Mesothelial cell of epicardium (in vitro differentiated cells): ENCODE measurements around the gene PYGO2. TPM values are rescaled to one million over a fixed set of nuclear protein-coding genes. Genes with fewer than 3 reads are reported as not detected.
"Not testable (repeated sequence)": the region's sequence is repeated elsewhere in the genome, so short reads cannot be mapped to it uniquely, and the experiment has no call there.

Experiments used
- DNase-seq, 2 experiments: peaks; one replicate each; pipeline ENCODE4 v3.0.0; 2021; ENCODE audit warnings: low spot score in 2 of 2; ENCODE audit not compliant: unreplicated experiment in 2 of 2
- H3K27ac Mint-ChIP-seq: 2 replicates; pipeline ENCODE4 v1.8.0; 2021; ENCODE audit warnings: mixed read lengths
- H3K27me3 Mint-ChIP-seq: 2 replicates; pipeline ENCODE4 v1.8.0; 2021; ENCODE audit warnings: low read depth, mixed read lengths
- H3K36me3 Mint-ChIP-seq: 2 replicates; pipeline ENCODE4 v1.8.0; 2021; ENCODE audit warnings: mixed read lengths
- H3K4me1 Mint-ChIP-seq: 2 replicates; pipeline ENCODE4 v1.8.0; 2021; ENCODE audit warnings: mixed read lengths
- H3K4me3 Mint-ChIP-seq: 2 replicates; pipeline ENCODE4 v1.8.0; 2021; ENCODE audit warnings: mild to moderate bottlenecking, moderate library complexity, mixed read lengths
- H3K9me3 Mint-ChIP-seq: 2 replicates; pipeline ENCODE4 v1.8.0; 2021; ENCODE audit warnings: mixed read lengths
- microRNA-seq: library from miRNA; unstranded; fragments of <30 nt; microRNA quantifications from one replicate; pipeline ENCODE4 v1.2.0, GENCODE V29; 2021; ENCODE audit warnings: inconsistent platforms, mixed read lengths
- total RNA-seq: library from RNA; stranded (reverse); gene quantifications from 3 replicates; pipeline ENCODE4 v1.2.1, GENCODE V29; 2021
- TF ChIP-seq, protein P1 (sequence below): fragments of 200-600 bp; sonication (generic); IDR thresholded peaks from one replicate; pipeline ENCODE4 v1.5.0; 2021; ENCODE audit warnings: antibody characterized with exemption; ENCODE audit not compliant: unreplicated experiment

PYGO2 gene
- total RNA-seq, 1 donor from 2014 or later = 44.6 TPM

- no peaks in the 10 kb centered on the region for H3K27me3 Mint-ChIP-seq
- TF ChIP-seq, protein P1, sequence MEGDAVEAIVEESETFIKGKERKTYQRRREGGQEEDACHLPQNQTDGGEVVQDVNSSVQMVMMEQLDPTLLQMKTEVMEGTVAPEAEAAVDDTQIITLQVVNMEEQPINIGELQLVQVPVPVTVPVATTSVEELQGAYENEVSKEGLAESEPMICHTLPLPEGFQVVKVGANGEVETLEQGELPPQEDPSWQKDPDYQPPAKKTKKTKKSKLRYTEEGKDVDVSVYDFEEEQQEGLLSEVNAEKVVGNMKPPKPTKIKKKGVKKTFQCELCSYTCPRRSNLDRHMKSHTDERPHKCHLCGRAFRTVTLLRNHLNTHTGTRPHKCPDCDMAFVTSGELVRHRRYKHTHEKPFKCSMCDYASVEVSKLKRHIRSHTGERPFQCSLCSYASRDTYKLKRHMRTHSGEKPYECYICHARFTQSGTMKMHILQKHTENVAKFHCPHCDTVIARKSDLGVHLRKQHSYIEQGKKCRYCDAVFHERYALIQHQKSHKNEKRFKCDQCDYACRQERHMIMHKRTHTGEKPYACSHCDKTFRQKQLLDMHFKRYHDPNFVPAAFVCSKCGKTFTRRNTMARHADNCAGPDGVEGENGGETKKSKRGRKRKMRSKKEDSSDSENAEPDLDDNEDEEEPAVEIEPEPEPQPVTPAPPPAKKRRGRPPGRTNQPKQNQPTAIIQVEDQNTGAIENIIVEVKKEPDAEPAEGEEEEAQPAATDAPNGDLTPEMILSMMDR = no peak
- H3K4me1 Mint-ChIP-seq = no peaks in the 10 kb centered on the region
- no peak overlapping the region for H3K4me3 Mint-ChIP-seq
- H3K36me3 Mint-ChIP-seq = peaks cover 10% of the 10 kb centered on the region
- no peak for DNase-seq
- H3K27ac Mint-ChIP-seq = no peak overlapping the region
- H3K9me3 Mint-ChIP-seq = peaks cover 30% of the 10 kb centered on the region
Measured at GRCh38 chr1:154911691-154912550, 49.7 kb downstream of the PYGO2 start.

GRCh38 chr1:154910851-154911250 is 50.7 kb downstream of the PYGO2 start:
- Mint-ChIP-seq H3K4me1 (no peaks in the 10 kb centered on the region), H3K27ac (no peak overlapping the region), H3K9me3 (peaks cover 25% of the 10 kb centered on the region)

GRCh38 chr1:154908937-154909336 is 52.6 kb downstream of the PYGO2 start:
- H3K4me1 Mint-ChIP-seq = no peaks in the 10 kb centered on the region
- H3K27ac Mint-ChIP-seq = no peak overlapping the region
- H3K36me3 Mint-ChIP-seq = no peaks in the 10 kb centered on the region
- DNase-seq = no peak
- H3K4me3 Mint-ChIP-seq = no peak overlapping the region
- no peaks in the 10 kb centered on the region for H3K27me3 Mint-ChIP-seq
- H3K9me3 Mint-ChIP-seq = peaks cover 25% of the 10 kb centered on the region
- TF ChIP-seq, protein P1 = no peak

More at GRCh38 chr1:154910851-154911250, 50.7 kb downstream of the PYGO2 start:
- TF ChIP-seq, protein P1 = no peak
- DNase-seq = no peak
- H3K4me3 Mint-ChIP-seq = no peak overlapping the region
- H3K27me3 Mint-ChIP-seq = no peaks in the 10 kb centered on the region
- peaks cover 2% of the 10 kb centered on the region for H3K36me3 Mint-ChIP-seq

- H3K4me1 Mint-ChIP-seq, H3K27me3 Mint-ChIP-seq, H3K36me3 Mint-ChIP-seq, H3K4me3 Mint-ChIP-seq, DNase-seq, H3K27ac Mint-ChIP-seq: not testable (repeated sequence)
- H3K9me3 Mint-ChIP-seq = peaks cover 25% of the 10 kb centered on the region
Measured at GRCh38 chr1:154908129-154908528, 53.5 kb downstream of the PYGO2 start.

Small RNA genes within 50 kb of the gene (microRNA-seq; reads per million reads assigned to microRNA genes)
- not detected for gene MIR4258

Other genes with a start within 250 kb of the PYGO2 start
- 1.2 to 1.5 TPM (median 1.3 TPM) in 3 replicates for gene KCNN3, start 91.5 kb downstream of the PYGO2 start, total RNA-seq
- gene PMVK, start 25.1 kb downstream of the PYGO2 start, total RNA-seq = 19.7 to 21.2 TPM (median 20.5 TPM) in 3 replicates
- 53.8 to 56.2 TPM (median 56.2 TPM) in 3 replicates for gene PBXIP1, start 5.7 kb downstream of the PYGO2 start, total RNA-seq
- 115 to 132 TPM (median 117 TPM) in 3 replicates for gene SHC1, start 9.0 kb upstream of the PYGO2 start, total RNA-seq
- 64.0 to 70.9 TPM (median 68.2 TPM) in 3 replicates for gene CKS1B, start 12.9 kb upstream of the PYGO2 start, total RNA-seq
- gene FLAD1, start 21.6 kb upstream of the PYGO2 start, total RNA-seq = 46.8 to 49.6 TPM (median 48.3 TPM) in 3 replicates
- gene LENEP, start 31.8 kb upstream of the PYGO2 start, total RNA-seq = 0.49 to 1.3 TPM (median 0.87 TPM) in 3 replicates
- gene ZBTB7B, start 41.0 kb upstream of the PYGO2 start, total RNA-seq = 19.9 to 21.7 TPM (median 21.7 TPM) in 3 replicates
- gene DCST2, start 72.0 kb upstream of the PYGO2 start, total RNA-seq = 1.8 to 2.9 TPM (median 1.9 TPM) in 3 replicates
- 0.58 TPM in 1 of 3 replicates, not detected in the others for gene DCST1, start 72.0 kb upstream of the PYGO2 start, total RNA-seq
- 32.7 to 36.1 TPM (median 36.1 TPM) in 3 replicates for gene ADAM15, start 89.5 kb upstream of the PYGO2 start, total RNA-seq
- gene EFNA4, start 102.0 kb upstream of the PYGO2 start, total RNA-seq = 30.8 to 31.2 TPM (median 30.9 TPM) in 3 replicates
- gene EFNA3, start 117.1 kb upstream of the PYGO2 start, total RNA-seq = 14.6 to 17.8 TPM (median 15.4 TPM) in 3 replicates
- gene EFNA1, start 166.1 kb upstream of the PYGO2 start, total RNA-seq = 92.4 to 94.8 TPM (median 93.1 TPM) in 3 replicates
- gene SLC50A1, start 174.1 kb upstream of the PYGO2 start, total RNA-seq = 25.6 to 33.5 TPM (median 25.9 TPM) in 3 replicates
- gene DPM3, start 178.7 kb upstream of the PYGO2 start, total RNA-seq = 49.7 to 60.9 TPM (median 54.1 TPM) in 3 replicates
- gene KRTCAP2, start 211.5 kb upstream of the PYGO2 start, total RNA-seq = 120 to 143 TPM (median 123 TPM) in 3 replicates
- 5.7 to 6.6 TPM (median 6.3 TPM) in 3 replicates for gene TRIM46, start 212.1 kb upstream of the PYGO2 start, total RNA-seq
- 53.1 to 57.9 TPM (median 54.0 TPM) in 3 replicates for gene THBS3, start 246.1 kb upstream of the PYGO2 start, total RNA-seq
- gene MTX1, start 246.9 kb upstream of the PYGO2 start, total RNA-seq = 33.9 to 35.7 TPM (median 33.9 TPM) in 3 replicates